Kidney epithelial cell (primary cell): Measurements from ENCODE around the gene TCF7L2. TPM values are rescaled to one million over a fixed set of nuclear protein-coding genes. Genes with fewer than 3 reads are reported as not detected.

ENCODE experiments used
- DNase-seq: peaks from one replicate; pipeline ENCODE4 v3.0.0-alpha.2; 2010; ENCODE audit warnings: low read depth
- H3K27me3 ChIP-seq: 2 replicates; pipeline ENCODE4 v1.6.0; 2011; ENCODE audit warnings: low read length; ENCODE audit not compliant: control insufficient read depth, insufficient read depth
- H3K36me3 ChIP-seq: 2 replicates; pipeline ENCODE4 v1.5.1; 2011; ENCODE audit warnings: low read length; ENCODE audit not compliant: control insufficient read depth, insufficient read depth
- H3K4me3 ChIP-seq: 2 replicates; pipeline ENCODE4 v1.5.1; 2011; ENCODE audit warnings: low read depth, mild to moderate bottlenecking, control low read depth, low read length
- total RNA-seq: library from RNA; depleted of rRNA; stranded (reverse); fragments of >200 nt; gene quantifications from 2 replicates; pipeline ENCODE4 v1.2.3, GENCODE V29; 2015
- TF ChIP-seq, protein P1 (sequence below): IDR thresholded peaks from 2 replicates; pipeline ENCODE4 v1.5.1; 2011; ENCODE audit warnings: mild to moderate bottlenecking, moderate library complexity, low read length, control low read depth, inconsistent platforms; ENCODE audit not compliant: insufficient read depth, poor library complexity, severe bottlenecking

TCF7L2 gene
- total RNA-seq, 1 donor from 2014 or later, result 3.4 TPM

- no peak for DNase-seq
- Histone ChIP-seq H3K4me3 (no peak overlapping the region), H3K27me3 (no peaks in the 10 kb centered on the region), H3K36me3 (no peaks in the 10 kb centered on the region)
- TF ChIP-seq, protein P1, sequence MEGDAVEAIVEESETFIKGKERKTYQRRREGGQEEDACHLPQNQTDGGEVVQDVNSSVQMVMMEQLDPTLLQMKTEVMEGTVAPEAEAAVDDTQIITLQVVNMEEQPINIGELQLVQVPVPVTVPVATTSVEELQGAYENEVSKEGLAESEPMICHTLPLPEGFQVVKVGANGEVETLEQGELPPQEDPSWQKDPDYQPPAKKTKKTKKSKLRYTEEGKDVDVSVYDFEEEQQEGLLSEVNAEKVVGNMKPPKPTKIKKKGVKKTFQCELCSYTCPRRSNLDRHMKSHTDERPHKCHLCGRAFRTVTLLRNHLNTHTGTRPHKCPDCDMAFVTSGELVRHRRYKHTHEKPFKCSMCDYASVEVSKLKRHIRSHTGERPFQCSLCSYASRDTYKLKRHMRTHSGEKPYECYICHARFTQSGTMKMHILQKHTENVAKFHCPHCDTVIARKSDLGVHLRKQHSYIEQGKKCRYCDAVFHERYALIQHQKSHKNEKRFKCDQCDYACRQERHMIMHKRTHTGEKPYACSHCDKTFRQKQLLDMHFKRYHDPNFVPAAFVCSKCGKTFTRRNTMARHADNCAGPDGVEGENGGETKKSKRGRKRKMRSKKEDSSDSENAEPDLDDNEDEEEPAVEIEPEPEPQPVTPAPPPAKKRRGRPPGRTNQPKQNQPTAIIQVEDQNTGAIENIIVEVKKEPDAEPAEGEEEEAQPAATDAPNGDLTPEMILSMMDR, result no peak
These were observed 22.6 kb downstream of the TCF7L2 start for GRCh38 chr10:112972606-112973005.

DNA sequence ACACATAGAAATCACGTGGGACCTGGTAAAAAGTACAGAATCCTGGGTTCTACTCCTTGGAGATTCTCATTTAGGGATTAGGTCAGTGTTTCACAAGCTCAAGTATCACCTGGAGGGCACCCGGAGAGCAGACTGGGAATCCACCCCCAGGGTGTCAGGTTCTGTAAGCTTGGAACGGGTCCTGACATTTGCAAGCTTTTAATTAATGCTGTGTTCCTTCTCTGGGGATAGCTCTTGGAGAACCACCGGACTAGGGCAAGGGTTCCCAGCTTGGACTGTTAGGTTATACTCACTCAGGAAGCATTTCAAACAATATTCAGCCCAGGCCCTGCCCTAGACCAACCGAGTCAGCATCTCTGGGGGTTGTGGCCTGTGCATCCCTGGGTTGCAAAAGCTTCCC, 23.0 kb downstream of the TCF7L2 start:
- H3K36me3 ChIP-seq, result no peaks in the 10 kb centered on the region
- no peak for DNase-seq
- TF ChIP-seq, protein P1, result no peak
- no peaks in the 10 kb centered on the region for H3K27me3 ChIP-seq
- H3K4me3 ChIP-seq, result no peak overlapping the region

GRCh38 chr10:112973805-112974204, 23.8 kb downstream of the TCF7L2 start:
- Histone ChIP-seq H3K4me3 (no peak overlapping the region), H3K36me3 (no peaks in the 10 kb centered on the region), H3K27me3 (no peaks in the 10 kb centered on the region)
- no peak for DNase-seq
- TF ChIP-seq, protein P1, result no peak

GRCh38 chr10:112977426-112977898, 27.4 kb downstream of the TCF7L2 start:
- no peak overlapping the region for H3K4me3 ChIP-seq
- H3K27me3 ChIP-seq, result no peaks in the 10 kb centered on the region
- no peaks in the 10 kb centered on the region for H3K36me3 ChIP-seq
- no peak for DNase-seq
- TF ChIP-seq, protein P1, result no peak

- DNase-seq, result no peak
- H3K27me3 ChIP-seq, result no peaks in the 10 kb centered on the region
- TF ChIP-seq, protein P1, result no peak
These were observed 29.9 kb downstream of the TCF7L2 start for GRCh38 chr10:112979927-112980326.

DNA sequence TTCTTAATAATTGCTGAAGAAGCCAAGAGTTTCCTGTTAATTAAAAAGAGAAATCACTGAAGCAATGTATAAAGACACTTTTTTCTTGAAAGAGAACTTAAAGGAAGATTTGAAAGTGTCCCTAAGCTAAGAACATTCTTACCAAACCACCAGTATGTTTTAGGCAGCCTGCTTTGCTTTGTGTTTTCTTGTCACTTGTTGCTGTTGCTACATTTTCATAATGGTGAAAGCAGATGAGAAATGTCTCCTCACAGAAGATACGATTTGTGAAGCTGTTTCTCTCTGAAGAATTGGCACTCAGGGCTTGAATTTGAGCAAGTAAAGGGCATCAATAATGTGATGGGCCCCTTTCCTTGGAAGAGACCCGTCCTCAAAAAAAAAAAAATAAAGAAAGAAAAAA, 30.9 kb downstream of the TCF7L2 start:
- no peak for DNase-seq
- Histone ChIP-seq H3K27me3 (no peaks in the 10 kb centered on the region), H3K4me3 (no peak overlapping the region), H3K36me3 (no peaks in the 10 kb centered on the region)
- TF ChIP-seq, protein P1, result no peak

More at GRCh38 chr10:112979927-112980326, 29.9 kb downstream of the TCF7L2 start:
- H3K36me3 ChIP-seq, result no peaks in the 10 kb centered on the region
- H3K4me3 ChIP-seq, result no peak overlapping the region
